Mucosa of rectum (tissue), 2 donors: Measurements from ENCODE around the gene ELP4.
"Not testable (repeated sequence)": the region's sequence is repeated elsewhere in the genome, so short reads cannot be mapped to it uniquely, and the experiment has no call there.

ENCODE experiments used
- H3K27ac ChIP-seq, 2 donors: one replicate each; pipeline ENCODE4 v1.7.0; 2013; ENCODE audit warnings: inconsistent platforms in 2 of 2, low read depth in 2 of 2, low read length in 2 of 2
- H3K27me3 ChIP-seq, 2 donors: one replicate each; pipeline ENCODE4 v1.7.0; 2013; ENCODE audit warnings: low read length in 2 of 2; ENCODE audit not compliant: control insufficient read depth in 2 of 2, insufficient read depth in 2 of 2
- H3K36me3 ChIP-seq, 2 donors: one replicate each; pipeline ENCODE4 v1.7.0; 2013; ENCODE audit warnings: low read length in 2 of 2; ENCODE audit not compliant: control insufficient read depth in 2 of 2, insufficient read depth in 2 of 2
- H3K4me1 ChIP-seq, 2 donors: one replicate each; pipeline ENCODE4 v1.7.0; 2013; ENCODE audit warnings: low read length in 2 of 2, mild to moderate bottlenecking in 1 of 2; ENCODE audit not compliant: control insufficient read depth in 2 of 2, insufficient read depth in 2 of 2
- H3K4me3 ChIP-seq, 2 donors: one replicate each; pipeline ENCODE4 v1.7.0; 2013; ENCODE audit warnings: low read length in 2 of 2
- H3K9ac ChIP-seq, 2 donors: one replicate each; pipeline ENCODE4 v1.7.0; 2013; ENCODE audit warnings: low read length in 2 of 2, low read depth in 1 of 2, mild to moderate bottlenecking in 1 of 2
- H3K9me3 ChIP-seq, 2 donors: one replicate each; pipeline ENCODE4 v1.7.0; 2013; ENCODE audit warnings: low read length in 2 of 2; ENCODE audit not compliant: control insufficient read depth in 2 of 2
- donor health status: healthy.
- donor health status: Normal muscosa, but diverticular disease.

The ELP4 gene

GRCh38 chr11:31493235-31493634, 16.3 kb upstream of the ELP4 start:
- Histone ChIP-seq H3K36me3 (no peaks in the 10 kb centered on the region), H3K9me3 (no peaks in the 10 kb centered on the region), H3K4me1 (no peaks in the 10 kb centered on the region), H3K4me3 (no peak overlapping the region), H3K9ac (no peak overlapping the region), H3K27me3 (no peaks in the 10 kb centered on the region), H3K27ac (no peak overlapping the region)

GRCh38 chr11:31493762-31494161, 15.8 kb upstream of the ELP4 start:
- H3K27me3 ChIP-seq, H3K9ac ChIP-seq, H3K36me3 ChIP-seq, H3K9me3 ChIP-seq, H3K27ac ChIP-seq, H3K4me3 ChIP-seq, H3K4me1 ChIP-seq: not testable (repeated sequence)

GRCh38 chr11:31499576-31500178, 9.9 kb upstream of the ELP4 start:
- H3K27me3 ChIP-seq, result no peaks in the 10 kb centered on the region
- H3K27ac ChIP-seq, result no peak overlapping the region
- H3K9ac ChIP-seq, result no peak overlapping the region
- no peaks in the 10 kb centered on the region for H3K9me3 ChIP-seq
- H3K4me1 ChIP-seq, result no peaks in the 10 kb centered on the region
- no peak overlapping the region for H3K4me3 ChIP-seq
- peaks cover 0 to 8% of the 10 kb centered on the region in 2 donors for H3K36me3 ChIP-seq

- Histone ChIP-seq H3K4me1 (no peaks in the 10 kb centered on the region), H3K9ac (no peak overlapping the region), H3K27ac (no peak overlapping the region), H3K9me3 (no peaks in the 10 kb centered on the region), H3K36me3 (peaks cover 4 to 9% of the 10 kb centered on the region in 2 donors), H3K27me3 (no peaks in the 10 kb centered on the region), H3K4me3 (no peak overlapping the region)
These were observed 9.0 kb upstream of the ELP4 start for GRCh38 chr11:31500560-31500959.

- peak overlapping the region; percentile 83 to 91 for H3K9ac ChIP-seq
- peaks cover 0 to 11% of the 10 kb centered on the region in 2 donors for H3K4me1 ChIP-seq
These were observed 527 bp upstream of the ELP4 start for GRCh38 chr11:31509051-31509428.

GRCh38 chr11:31512117-31512516, 2.5 kb downstream of the ELP4 start:
- H3K27ac ChIP-seq, result no peak overlapping the region

More at GRCh38 chr11:31509051-31509428, 527 bp upstream of the ELP4 start:
- Histone ChIP-seq H3K27me3 (no peaks in the 10 kb centered on the region), H3K36me3 (peaks cover 4 to 5% of the 10 kb centered on the region in 2 donors), H3K27ac (peak overlapping the region; percentile 48 to 70), H3K4me3 (peak overlapping the region; percentile 97 to 98), H3K9me3 (no peaks in the 10 kb centered on the region)

GRCh38 chr11:31521497-31522150, 12.1 kb downstream of the ELP4 start:
- Histone ChIP-seq H3K4me3 (no peak overlapping the region), H3K9me3 (no peaks in the 10 kb centered on the region), H3K36me3 (no peaks in the 10 kb centered on the region), H3K4me1 (no peaks in the 10 kb centered on the region), H3K27ac (no peak overlapping the region), H3K9ac (no peak overlapping the region), H3K27me3 (no peaks in the 10 kb centered on the region)

More at GRCh38 chr11:31512117-31512516, 2.5 kb downstream of the ELP4 start:
- Histone ChIP-seq H3K9ac (no peak overlapping the region), H3K4me3 (no peak overlapping the region), H3K36me3 (no peaks in the 10 kb centered on the region), H3K27me3 (no peaks in the 10 kb centered on the region), H3K9me3 (no peaks in the 10 kb centered on the region), H3K4me1 (peaks cover 0 to 11% of the 10 kb centered on the region in 2 donors)

GRCh38 chr11:31529189-31529588, 19.6 kb downstream of the ELP4 start:
- H3K4me1 ChIP-seq, result no peaks in the 10 kb centered on the region
- H3K27ac ChIP-seq, result no peak overlapping the region
- no peaks in the 10 kb centered on the region for H3K27me3 ChIP-seq
- no peaks in the 10 kb centered on the region for H3K9me3 ChIP-seq
- no peaks in the 10 kb centered on the region for H3K36me3 ChIP-seq
- H3K9ac ChIP-seq, result no peak overlapping the region
- H3K4me3 ChIP-seq, result no peak overlapping the region

GRCh38 chr11:31529701-31530100, 20.1 kb downstream of the ELP4 start:
- Histone ChIP-seq H3K9ac (no peak overlapping the region), H3K9me3 (no peaks in the 10 kb centered on the region), H3K27me3 (no peaks in the 10 kb centered on the region), H3K4me1 (no peaks in the 10 kb centered on the region), H3K36me3 (no peaks in the 10 kb centered on the region), H3K27ac (no peak overlapping the region), H3K4me3 (no peak overlapping the region)

- Histone ChIP-seq H3K4me1 (no peaks in the 10 kb centered on the region), H3K9ac (no peak overlapping the region), H3K27me3 (no peaks in the 10 kb centered on the region), H3K36me3 (no peaks in the 10 kb centered on the region), H3K27ac (no peak overlapping the region), H3K4me3 (no peak overlapping the region), H3K9me3 (no peaks in the 10 kb centered on the region)
These were observed 21.7 kb downstream of the ELP4 start for GRCh38 chr11:31531293-31531692.
